ENCODE data around the gene RNF169.
"Not testable (repeated sequence)": the region's sequence is repeated elsewhere in the genome, so short reads cannot be mapped to it uniquely, and the experiment has no call there.

The RNF169 gene

DNA sequence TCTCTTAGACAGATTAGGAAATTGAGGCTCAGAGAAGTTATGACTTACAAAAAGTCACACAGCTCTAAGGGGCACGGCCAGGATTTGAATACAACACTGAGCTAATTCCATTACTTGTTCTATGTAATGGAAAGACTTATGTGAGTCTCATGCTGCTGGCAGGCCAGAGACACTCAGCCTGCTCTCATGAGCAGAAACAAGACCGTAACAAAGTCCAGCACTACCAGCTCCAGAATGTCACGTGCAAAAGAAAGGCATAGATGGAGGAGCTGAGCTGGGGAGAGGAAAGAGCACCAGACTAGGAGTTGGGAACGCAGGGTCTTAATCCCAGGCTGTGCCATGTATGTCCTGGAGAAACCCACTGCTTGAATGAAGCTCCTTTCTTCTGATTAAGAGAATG, 19.3 kb upstream of the RNF169 start:
- no peak for DNase-seq

GRCh38 chr11:74730571-74731260, 17.9 kb upstream of the RNF169 start:
- no peak for DNase-seq

DNA sequence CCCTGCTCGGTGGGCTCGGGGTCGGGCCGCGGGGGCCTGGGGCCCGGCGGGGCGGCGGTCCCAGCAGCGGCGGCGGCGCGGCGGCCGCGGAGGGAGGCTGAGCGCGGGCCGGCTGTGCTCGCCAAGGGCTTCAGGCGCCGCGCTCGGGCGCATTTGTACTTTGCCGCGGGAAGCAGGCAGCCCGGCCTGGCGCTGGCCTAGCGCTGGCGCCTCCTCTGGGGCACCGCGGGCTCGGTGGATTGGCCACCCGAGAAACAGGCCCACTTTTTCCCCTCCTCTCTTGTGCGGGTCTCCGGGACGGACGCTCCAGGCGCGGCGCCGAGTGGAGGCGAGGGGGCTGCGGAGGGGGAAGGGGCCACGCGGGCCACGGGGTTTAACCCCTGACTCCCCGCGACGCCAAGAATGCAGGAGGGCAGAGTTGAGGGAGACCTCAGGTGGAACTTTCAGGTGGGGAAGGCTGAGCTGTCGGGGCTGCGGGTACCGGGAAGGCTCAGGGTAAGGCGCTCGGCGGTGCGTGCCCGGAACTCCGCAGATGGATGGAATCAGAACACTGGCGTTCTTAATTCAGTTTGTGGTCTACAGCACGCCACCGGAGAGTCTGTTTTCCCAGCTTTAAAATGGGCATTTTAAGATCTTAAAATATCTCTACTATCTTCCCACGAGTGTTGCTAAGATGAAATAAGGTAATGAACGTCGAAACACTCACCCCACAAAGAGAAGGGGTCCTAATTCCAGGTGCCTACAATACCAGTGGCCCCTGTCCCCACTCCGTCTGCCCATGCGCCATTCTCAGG, 17.2 kb upstream of the RNF169 start, which contains the start of gene CHRDL2:
Gene CHRDL2, minus strand, starts transcription at position 126 of the 794 bp plus-strand sequence. CDS start 538 bp downstream, outside the sequence.
- no peak for DNase-seq

DNA sequence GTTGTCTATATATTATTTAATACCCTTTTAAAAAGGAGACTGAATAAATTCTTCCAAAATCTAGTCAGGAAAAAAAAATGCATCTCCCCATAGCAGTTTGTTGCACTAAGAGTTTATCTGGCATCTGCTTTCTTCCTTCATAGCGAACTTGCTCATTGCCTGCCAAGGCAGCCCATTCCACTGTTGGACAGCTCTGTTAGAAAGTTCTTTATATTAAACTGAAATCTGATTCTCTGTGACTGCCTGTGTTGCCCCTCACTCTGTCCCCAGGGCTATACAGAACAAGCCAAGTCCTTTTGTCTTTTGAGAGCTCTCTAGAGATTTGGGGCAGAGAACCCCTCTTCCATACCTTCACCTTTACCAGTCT, 14.1 kb upstream of the RNF169 start:
- DNase-seq: no peak

DNA sequence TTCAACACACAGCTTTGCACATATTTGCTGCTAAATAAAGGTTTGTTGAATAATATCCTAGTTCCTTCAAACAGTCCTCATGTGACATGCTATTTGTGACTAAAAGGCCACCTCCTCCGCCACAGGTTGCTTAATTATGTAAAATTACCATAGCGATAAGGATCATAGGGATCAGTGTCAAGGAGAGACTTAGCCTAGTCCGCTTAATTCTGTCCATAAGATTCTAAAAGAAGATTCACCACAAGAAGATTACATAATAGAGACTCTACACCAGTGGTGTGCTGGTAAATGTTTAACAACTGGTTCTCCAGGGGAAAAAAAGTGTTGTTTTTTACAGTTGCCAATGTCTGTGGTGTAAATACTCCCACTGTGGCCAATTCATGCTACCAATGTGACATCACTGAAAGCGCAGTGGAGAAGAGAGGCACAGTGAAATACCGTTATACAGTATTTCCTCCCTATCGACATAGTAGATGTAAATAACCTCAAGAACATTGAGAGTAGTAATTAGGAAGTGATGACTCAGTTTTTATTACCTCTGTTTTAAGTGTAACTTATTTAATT, 13.2 kb upstream of the RNF169 start:
- no peak for DNase-seq

GRCh38 chr11:74736031-74736430, 12.6 kb upstream of the RNF169 start:
- DNase-seq: no peak

DNA sequence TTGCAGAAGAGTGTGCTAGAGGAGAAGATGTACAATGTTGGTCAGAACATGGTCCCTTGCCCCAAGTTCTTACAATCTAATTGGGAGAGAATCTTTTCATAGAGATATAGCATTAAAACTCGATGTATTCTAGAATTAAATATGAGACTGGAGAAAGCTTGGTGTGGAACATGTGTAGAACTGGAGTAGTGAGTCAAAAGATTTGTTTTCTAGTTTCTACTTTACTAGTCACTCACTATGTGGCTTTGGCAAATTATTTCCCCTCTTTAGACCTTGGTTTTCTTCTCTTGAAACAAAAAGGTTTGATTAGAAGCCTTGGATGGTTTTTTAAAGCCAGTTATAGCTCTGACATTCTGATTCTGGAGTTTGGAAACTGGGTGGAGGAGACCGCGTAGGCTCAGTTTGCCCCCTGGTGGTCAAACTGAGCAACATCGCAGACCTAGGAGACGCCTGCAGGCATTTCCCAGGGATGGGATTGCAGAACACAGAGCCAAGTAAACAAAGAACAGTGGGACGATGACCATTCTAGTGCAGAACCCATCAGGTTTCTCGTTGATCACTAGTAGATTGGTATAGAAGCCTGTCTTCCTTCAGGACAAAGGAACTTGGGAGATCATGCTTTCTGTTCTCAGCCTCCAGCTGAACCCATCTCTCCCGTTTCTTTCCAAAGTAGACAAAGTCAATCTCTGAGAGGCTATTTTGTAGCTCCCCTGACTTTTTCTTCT, 8.9 kb upstream of the RNF169 start:
- no peak for DNase-seq

GRCh38 chr11:74742070-74742469, 6.6 kb upstream of the RNF169 start:
- no peak for DNase-seq

- DNase-seq: no peak
Measured at GRCh38 chr11:74743640-74744039, 5.0 kb upstream of the RNF169 start.

GRCh38 chr11:74744277-74744676, 4.4 kb upstream of the RNF169 start:
- no peak for DNase-seq

DNA sequence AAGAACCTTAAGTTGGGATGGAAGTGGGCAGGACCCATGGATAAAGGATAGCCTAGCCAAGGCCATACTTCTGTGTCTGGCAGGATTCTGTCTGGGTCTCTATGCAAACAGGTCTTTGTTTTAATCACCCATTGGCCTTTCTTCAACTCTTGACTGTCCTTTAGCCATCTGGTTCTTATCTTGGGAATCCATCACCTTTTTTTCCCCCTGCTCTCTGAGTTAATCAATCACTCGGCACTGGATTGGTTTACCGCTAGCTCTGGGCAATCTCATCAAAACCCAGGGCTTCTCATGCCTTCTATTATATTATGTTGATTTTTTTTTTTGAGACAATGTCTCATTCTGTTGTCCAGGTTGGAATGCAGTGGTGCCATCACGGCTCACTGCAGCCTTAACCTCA, 1.8 kb upstream of the RNF169 start:
- no peak for DNase-seq

- peak; percentile 34 for DNase-seq
Measured at GRCh38 chr11:74749127-74749964, 697 bp downstream of the RNF169 start.

DNA sequence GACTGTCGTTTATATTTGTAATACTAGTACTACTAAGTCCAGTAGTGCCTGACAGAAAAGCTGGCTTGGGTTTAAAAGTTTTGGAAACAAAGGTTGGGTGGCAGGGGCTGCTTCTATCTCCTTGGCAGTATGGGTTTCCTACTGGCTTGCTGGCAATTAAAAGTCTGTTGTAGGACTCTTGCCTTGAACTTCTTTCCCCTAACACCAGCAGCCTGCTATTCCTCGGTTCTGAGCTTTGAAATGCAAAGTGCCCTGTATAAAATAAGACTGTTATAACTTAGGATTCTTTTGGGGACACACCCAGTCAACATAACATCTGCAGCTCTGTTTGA, 1.3 kb downstream of the RNF169 start:
- no peak for DNase-seq

- DNase-seq: not testable (repeated sequence)
Measured at GRCh38 chr11:74750598-74750997, 1.9 kb downstream of the RNF169 start.

- DNase-seq: no peak
Measured at GRCh38 chr11:74751303-74751702, 2.7 kb downstream of the RNF169 start.

DNA sequence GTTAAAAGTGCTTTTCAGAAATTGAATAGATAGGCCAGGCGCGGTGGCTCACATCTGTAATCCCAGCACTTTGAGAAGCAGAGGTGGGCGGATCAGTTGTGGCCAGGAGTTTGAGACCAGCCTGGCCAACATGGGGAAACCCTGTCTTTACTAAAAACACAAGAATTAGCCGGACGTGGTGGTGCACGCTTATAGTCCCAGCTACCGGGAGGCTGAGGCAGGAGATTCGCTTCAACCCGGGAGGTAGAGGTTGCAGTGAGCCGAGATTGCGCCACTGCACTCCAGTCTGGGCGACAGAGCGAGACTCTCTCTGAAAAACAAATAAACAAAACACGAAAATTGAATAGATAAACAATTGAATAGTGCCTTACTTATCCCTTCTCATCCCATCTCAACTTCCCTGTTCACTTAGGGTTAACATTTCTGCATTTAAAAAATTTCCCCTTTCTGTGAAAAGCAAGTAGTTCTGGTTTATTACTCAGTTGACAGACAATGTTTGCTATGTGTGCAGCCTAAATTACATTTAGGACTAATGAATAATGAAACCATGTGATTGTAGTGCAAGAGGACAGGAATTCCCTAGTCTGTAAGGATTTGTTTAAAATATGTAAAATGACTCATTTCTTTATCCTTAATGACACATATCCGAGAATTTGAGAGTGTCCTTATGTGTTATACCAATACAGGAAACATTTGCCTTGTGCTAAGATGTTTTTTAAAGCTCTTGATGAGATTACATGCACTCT, 6.0 kb downstream of the RNF169 start:
- no peak for DNase-seq

- DNase-seq: no peak
Measured at GRCh38 chr11:74755395-74755995, 6.8 kb downstream of the RNF169 start.

GRCh38 chr11:74756571-74756970, 7.9 kb downstream of the RNF169 start:
- DNase-seq: no peak

DNA sequence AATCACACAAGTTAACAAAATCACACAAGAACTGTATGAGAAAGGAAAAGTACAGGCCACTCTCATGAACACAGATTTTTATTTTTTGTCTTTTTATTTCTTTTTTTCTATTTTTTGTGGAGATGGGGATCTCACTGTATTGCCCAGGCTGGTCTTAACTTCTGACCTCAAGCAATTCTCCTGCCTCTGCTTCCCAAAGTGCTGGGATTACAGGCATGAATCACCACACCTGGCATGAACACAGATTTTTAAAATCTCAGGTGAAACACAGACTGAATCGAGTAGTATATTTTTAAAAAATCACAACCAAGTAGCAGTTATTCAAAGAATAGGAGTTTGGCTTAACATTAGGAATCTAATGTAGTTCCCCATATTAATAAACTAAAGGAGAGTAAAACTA, 18.3 kb downstream of the RNF169 start:
- no peak for DNase-seq

DNA sequence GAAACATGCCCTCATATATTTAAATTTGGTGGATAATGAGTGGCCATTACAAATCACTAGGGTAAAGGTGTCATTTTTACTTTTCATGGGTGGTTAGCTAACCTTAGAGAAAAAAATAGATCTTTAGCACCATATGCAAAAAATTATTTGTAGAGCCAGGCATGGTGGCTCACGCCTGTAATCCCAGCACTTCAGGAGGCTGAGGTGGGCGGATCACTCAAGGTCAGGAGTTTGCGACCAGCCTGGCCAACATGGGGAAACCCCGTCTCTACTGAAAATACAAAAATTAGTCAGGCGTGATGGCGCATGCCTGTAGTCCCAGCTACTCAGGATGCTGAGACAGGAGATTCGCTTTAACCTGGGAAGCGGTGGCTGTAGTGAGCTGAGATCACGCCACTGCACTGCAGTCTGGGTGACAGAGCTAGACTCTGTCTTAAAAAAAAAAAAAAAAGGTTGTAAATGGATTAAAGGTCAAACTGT, 19.6 kb downstream of the RNF169 start:
- DNase-seq: not testable (repeated sequence)

GRCh38 chr11:74769055-74769707, 20.5 kb downstream of the RNF169 start:
- DNase-seq: no peak
